NCI-H69 (cell line): Measurements from ENCODE around the gene DHX9.
"Not testable (repeated sequence)": the region's sequence is repeated elsewhere in the genome, so short reads cannot be mapped to it uniquely, and the experiment has no call there.

ENCODE experiments used
- DNase-seq: peaks from one replicate; lab custom pipeline; 2025; lab: John Stamatoyannopoulos, UW

Gene DHX9

DNA sequence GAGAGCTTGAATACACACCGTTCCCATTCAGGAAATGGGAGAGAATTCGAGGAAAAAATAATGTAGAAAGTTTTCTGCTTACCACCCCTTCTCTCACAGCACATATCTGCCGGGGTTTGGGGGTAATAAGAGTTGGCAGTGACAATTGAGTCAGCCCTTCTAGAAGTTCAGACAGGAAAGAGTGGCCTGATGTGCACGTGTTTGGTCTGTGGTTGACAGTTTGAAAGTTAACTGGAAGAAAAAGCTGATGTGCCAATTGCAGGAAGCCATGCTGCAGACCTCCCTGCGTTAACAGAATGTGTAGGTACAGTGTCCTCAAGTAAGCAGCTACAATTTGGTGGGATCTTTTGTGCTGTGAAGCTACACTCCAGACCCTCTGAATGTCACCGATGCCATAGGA is 50.9 kb downstream of the DHX9 start:
- peak; percentile 31 for DNase-seq

DNA sequence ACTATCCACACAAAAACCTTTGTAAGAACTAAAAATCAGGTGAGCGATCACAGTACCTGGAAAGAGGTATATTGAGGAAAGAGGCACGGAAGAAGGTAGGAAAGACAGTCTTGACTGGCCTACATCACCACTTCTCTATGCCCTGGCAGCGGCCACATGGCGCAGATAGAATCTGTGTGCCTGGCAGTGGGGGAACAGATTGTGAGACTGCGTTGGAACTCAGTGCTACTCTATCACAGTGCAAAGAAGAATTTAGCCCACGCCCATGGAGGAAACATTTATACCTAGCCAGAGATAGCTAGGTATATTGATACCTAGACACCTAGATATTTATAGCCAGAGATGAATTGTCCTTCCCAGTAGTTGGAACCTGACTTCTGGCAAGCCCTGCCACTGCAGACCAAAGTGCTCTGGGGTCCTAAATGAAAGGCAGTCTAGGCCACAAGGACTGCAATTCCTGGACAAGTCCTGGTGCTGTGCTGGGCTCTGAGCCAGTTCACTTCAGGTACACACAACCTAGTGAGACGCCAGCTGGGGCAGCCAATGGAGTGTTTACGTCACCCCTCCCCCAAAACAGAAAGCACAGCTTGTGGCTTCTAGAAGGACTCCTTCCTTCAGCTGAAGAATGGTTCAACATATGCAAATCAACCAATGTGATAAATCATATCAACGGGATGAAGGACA is 51.9 kb downstream of the DHX9 start:
- peak; percentile 88 for DNase-seq

DNA sequence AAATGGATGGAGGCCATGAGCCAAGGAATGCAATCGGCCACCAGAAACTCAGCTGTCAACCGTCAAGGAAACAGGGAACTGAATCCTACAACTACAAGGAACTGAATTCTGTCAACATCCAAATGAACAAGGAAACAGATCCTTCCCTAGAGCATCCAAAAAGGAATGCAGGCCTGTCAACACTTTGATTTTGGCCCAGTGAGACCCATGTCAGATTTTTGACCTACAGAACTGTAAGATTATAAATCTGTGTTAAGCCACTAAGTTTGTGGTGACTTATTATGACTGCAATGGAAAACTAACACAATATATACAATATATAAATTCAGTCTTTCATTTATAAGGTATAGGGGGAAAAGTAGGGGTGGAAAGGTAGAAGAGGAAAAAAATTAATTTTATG is 58.5 kb downstream of the DHX9 start:
- DNase-seq = no peak

GRCh38 chr1:182901946-182902345 is 62.8 kb downstream of the DHX9 start:
- DNase-seq = not testable (repeated sequence)

DNA sequence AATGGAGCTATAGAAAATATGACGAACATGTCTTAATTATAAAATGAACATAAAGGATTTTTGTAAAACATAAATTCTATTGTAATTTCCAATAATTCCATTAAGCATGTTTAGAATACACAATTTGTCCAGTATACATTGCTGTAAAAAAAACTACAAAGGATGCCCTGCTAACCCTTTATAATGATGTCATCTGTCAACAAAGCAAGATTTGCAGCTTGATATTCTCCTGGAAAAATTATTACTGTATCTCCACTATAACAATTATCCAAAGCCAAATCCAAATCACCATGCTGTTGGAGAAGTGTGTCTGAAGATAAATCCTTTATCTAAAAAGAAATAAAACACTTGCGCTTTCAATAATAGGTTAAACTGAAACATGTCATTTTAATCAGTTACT is 66.2 kb downstream of the DHX9 start:
- no peak for DNase-seq

GRCh38 chr1:182909578-182909977 is 70.4 kb downstream of the DHX9 start:
- DNase-seq = peak; percentile 81

DNA sequence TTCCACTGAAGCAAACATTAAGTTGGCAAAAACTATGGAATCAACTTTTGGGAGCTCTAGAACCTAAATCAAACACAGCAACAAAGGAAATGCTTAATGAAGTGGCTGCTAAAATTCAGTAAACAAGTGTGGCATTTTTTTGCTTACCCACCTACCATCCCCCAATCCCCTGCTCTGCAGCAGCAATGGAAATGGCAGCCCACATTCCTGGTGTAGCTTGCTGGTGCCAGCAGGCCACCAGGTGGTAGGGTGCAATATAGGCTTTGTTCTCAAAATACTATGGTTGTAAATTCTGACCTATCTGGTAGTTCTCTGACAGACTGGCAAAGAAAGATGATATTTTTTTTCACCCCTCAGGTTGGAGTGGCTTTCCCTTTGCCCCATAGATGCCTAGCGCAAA is 71.0 kb downstream of the DHX9 start:
- DNase-seq = peak; percentile 80

GRCh38 chr1:182913401-182913800 is 74.3 kb downstream of the DHX9 start:
- DNase-seq = no peak

DNA sequence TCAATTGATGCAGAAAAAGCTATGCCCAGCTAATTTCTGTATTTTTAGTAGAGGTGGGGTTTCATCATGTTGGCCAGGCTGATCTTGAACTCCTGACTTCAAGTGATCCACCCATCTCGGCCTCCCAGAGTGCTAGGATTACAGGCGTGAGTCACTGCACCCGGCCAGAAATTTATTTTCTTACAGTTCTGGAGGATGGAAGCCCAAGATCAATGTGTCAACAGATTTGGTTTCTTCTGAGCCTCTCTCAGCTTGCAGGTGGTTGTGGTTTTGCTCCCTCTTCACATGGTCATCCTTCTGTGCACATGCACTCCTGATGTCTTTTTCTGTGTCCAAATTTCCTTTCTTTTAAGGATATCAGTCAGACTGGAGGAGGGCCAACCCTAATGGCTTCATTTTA is 78.2 kb downstream of the DHX9 start:
- no peak for DNase-seq

DNA sequence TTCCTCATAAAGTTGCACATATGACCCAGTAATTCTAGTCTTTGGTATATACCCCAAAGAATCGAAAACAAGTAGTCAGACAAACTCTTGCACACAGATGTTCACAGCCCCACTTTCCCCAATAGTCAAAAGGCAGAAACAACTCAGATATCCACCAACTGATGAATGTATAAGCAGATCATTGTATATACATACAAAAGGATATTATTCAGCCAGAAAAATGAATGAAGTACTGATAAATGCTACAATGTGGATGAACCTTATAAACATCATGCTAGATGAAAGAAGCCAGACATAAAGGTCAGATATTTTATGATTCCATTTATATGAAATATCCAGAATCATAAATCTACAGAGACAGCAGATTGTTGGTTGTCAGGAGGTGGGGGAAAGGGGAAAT is 86.5 kb downstream of the DHX9 start:
- DNase-seq = no peak

GRCh38 chr1:182927693-182928433 is 88.7 kb downstream of the DHX9 start:
- no peak for DNase-seq

DNA sequence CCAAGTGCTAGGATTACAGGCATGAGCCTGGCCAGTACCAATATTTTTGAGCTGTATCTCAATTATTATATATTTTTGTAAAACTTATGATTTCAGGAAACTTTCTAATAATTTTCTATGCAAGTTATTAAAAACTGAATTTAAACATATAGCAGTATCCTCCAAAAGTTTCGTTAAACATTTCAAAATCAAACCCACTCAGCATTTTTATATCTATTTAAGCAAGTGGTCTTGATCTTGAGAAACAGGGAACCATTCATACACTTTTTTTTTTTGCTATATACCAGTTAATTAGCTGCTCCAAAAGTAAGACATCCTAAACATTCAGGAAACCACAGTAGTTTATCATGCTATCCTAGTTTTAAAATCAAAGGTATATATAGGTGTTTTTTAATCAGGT is 91.8 kb downstream of the DHX9 start:
- DNase-seq = no peak

GRCh38 chr1:182935716-182936115 is 96.6 kb downstream of the DHX9 start:
- no peak for DNase-seq
